Neural progenitor cell (in vitro differentiated cells): Measurements from ENCODE around the gene SERPINE1.

Experiments used
- EZH2 ChIP-seq: fragments of 200-600 bp; sonication (generic); IDR thresholded peaks from 2 replicates; pipeline ENCODE4 v1.6.1; 2017; ENCODE audit warnings: antibody characterized with exemption, mild to moderate bottlenecking, moderate library complexity
- TF ChIP-seq, protein P1 (sequence below): fragments of 200-600 bp; sonication (generic); IDR thresholded peaks from 2 replicates; pipeline ENCODE4 v1.5.1; 2017; ENCODE audit warnings: antibody characterized with exemption, mild to moderate bottlenecking

DNA sequence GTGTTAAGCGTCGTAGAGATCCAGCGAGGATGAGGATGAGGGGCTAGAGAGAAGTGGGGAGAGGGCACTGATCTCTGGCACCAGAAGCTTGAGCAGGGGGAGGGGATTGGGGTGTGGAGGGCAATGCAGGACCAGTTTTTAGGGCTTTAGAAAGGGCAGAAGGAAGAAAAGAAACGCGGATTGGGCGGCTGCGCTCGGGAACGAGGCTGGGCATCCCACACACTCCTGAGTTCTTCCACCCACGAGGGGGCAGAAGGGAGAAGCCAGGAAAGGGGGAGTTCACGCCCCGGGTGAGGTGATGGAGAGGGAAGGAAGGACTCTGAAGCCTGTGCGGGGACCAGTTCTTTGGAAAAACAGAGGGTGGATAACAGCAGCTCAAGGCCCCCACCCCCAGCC, 44.5 kb downstream of the SERPINE1 start:
- TF ChIP-seq, protein P1, sequence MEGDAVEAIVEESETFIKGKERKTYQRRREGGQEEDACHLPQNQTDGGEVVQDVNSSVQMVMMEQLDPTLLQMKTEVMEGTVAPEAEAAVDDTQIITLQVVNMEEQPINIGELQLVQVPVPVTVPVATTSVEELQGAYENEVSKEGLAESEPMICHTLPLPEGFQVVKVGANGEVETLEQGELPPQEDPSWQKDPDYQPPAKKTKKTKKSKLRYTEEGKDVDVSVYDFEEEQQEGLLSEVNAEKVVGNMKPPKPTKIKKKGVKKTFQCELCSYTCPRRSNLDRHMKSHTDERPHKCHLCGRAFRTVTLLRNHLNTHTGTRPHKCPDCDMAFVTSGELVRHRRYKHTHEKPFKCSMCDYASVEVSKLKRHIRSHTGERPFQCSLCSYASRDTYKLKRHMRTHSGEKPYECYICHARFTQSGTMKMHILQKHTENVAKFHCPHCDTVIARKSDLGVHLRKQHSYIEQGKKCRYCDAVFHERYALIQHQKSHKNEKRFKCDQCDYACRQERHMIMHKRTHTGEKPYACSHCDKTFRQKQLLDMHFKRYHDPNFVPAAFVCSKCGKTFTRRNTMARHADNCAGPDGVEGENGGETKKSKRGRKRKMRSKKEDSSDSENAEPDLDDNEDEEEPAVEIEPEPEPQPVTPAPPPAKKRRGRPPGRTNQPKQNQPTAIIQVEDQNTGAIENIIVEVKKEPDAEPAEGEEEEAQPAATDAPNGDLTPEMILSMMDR = peak; percentile 12
- no peak for TF ChIP-seq EZH2
